ENCODE results near the gene PLD4.

PLD4 gene

DNA sequence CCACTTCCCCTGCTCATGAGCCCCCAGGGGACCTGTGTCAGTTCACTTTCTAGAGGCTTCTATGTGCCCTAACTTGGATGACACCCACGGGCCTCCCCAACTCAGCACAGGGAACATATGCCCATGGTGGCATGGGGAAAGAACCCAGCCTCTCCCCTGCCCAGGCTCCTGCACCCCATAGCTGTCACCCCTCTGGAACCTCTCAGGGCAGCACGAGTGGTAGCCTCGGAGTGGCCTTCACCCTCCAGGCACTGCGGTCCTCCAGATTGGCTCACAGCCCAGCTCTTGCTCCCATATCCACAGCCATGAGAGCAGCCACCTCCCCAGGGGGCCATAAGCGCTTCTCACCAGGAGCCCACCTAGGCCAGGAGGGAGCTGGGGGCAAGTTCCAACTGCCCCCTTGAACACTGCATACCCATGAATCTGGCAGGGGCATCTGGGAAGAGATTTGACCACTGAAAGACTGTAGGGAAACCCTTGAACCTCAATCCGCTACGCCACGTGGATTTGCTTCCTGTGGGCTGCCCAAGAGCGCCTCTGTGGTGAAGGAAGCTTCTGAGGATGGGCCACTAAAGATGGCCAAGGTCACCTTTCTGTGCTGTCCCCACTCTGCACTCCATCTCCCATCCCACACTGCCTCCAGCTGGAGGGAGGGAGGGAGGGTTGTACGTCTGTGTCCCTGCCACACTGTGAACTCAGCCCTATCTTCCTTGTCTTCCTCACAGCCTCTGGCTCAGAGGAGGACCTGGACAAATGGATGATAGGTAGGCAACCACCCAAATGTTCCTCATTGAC is 11.9 kb downstream of the PLD4 start:
- no peaks in the 10 kb centered on the region for H3K4me1 ChIP-seq (ENCODE audit: insufficient read depth, low read length, severe bottlenecking)
- peaks cover 9% of the 10 kb centered on the region; the same call in 1 of the 2 replicates for H3K27me3 ChIP-seq (ENCODE audit: insufficient read depth, low read length)
- H3K9ac ChIP-seq (ENCODE audit: low read length) = no peak overlapping the region
- no peaks in the 10 kb centered on the region for H3K79me2 ChIP-seq (ENCODE audit: insufficient read depth, low read length)
- no peak overlapping the region for H2AFZ ChIP-seq (ENCODE audit: low read length)
- H3K4me3 ChIP-seq (ENCODE audit: low read depth, low read length, poor library complexity, severe bottlenecking) = no peak overlapping the region
- H3K9me2 ChIP-seq (ENCODE audit: low read depth, low read length) = no peaks in the 10 kb centered on the region
- H3K36me3 ChIP-seq (ENCODE audit: insufficient read depth, low read length) = no peaks in the 10 kb centered on the region
- H3K9me3 ChIP-seq (ENCODE audit: low read length) = no peaks in the 10 kb centered on the region
- no peaks in the 10 kb centered on the region for H4K20me1 ChIP-seq (ENCODE audit: insufficient read depth, low read length)
- H3F3A ChIP-seq (ENCODE audit: insufficient read depth, low read length) = no peaks in the 10 kb centered on the region
- H3K27ac ChIP-seq (ENCODE audit: low read depth, low read length, poor library complexity, severe bottlenecking) = no peak overlapping the region
- H3K4me2 ChIP-seq (ENCODE audit: low read length) = no peak overlapping the region
- TF ChIP-seq, protein P1, sequence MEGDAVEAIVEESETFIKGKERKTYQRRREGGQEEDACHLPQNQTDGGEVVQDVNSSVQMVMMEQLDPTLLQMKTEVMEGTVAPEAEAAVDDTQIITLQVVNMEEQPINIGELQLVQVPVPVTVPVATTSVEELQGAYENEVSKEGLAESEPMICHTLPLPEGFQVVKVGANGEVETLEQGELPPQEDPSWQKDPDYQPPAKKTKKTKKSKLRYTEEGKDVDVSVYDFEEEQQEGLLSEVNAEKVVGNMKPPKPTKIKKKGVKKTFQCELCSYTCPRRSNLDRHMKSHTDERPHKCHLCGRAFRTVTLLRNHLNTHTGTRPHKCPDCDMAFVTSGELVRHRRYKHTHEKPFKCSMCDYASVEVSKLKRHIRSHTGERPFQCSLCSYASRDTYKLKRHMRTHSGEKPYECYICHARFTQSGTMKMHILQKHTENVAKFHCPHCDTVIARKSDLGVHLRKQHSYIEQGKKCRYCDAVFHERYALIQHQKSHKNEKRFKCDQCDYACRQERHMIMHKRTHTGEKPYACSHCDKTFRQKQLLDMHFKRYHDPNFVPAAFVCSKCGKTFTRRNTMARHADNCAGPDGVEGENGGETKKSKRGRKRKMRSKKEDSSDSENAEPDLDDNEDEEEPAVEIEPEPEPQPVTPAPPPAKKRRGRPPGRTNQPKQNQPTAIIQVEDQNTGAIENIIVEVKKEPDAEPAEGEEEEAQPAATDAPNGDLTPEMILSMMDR (IDR thresholded peaks at IDR 0.05; ENCODE audit: low read length) = no peak
- no peak for TF ChIP-seq EZH2 (IDR thresholded peaks at IDR 0.05; ENCODE audit: borderline replicate concordance, low read length)

DNA sequence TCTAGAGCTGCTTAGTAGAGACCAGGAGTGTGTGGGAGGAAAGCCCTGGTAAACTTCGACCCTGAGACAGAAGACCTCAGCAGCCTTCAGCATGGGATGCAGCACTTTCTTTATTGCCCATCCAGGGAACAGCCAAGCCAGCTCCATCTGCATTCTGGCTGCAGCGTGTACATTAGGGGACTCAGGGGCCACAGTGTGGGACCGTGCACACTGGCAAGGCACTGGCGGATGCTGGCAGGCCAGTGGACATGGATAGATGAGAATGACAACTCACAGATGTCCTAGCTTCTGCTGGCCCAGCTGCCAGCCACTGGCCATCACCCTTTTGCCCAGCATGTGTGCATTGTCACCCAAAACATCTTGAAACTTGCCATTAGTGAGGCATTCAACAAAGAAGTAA is 12.5 kb downstream of the PLD4 start:
- Histone ChIP-seq H3K27me3 (ENCODE audit: insufficient read depth, low read length) (peaks cover 9% of the 10 kb centered on the region; the same call in 1 of the 2 replicates), H3K36me3 (ENCODE audit: insufficient read depth, low read length) (no peaks in the 10 kb centered on the region), H2AFZ (ENCODE audit: low read length) (no peak overlapping the region), H3K79me2 (ENCODE audit: insufficient read depth, low read length) (no peaks in the 10 kb centered on the region), H3K9me2 (ENCODE audit: low read depth, low read length) (no peaks in the 10 kb centered on the region), H3K4me2 (ENCODE audit: low read length) (no peak overlapping the region), H3K4me3 (ENCODE audit: low read depth, low read length, poor library complexity, severe bottlenecking) (no peak overlapping the region), H3F3A (ENCODE audit: insufficient read depth, low read length) (no peaks in the 10 kb centered on the region), H3K9me3 (ENCODE audit: low read length) (no peaks in the 10 kb centered on the region), H3K9ac (ENCODE audit: low read length) (no peak overlapping the region), H3K4me1 (ENCODE audit: insufficient read depth, low read length, severe bottlenecking) (no peaks in the 10 kb centered on the region), H4K20me1 (ENCODE audit: insufficient read depth, low read length) (no peaks in the 10 kb centered on the region), H3K27ac (ENCODE audit: low read depth, low read length, poor library complexity, severe bottlenecking) (no peak overlapping the region)
- TF ChIP-seq EZH2 (IDR thresholded peaks at IDR 0.05; ENCODE audit: borderline replicate concordance, low read length) = no peak
- TF ChIP-seq, protein P1 (IDR thresholded peaks at IDR 0.05; ENCODE audit: low read length) = no peak

DNA sequence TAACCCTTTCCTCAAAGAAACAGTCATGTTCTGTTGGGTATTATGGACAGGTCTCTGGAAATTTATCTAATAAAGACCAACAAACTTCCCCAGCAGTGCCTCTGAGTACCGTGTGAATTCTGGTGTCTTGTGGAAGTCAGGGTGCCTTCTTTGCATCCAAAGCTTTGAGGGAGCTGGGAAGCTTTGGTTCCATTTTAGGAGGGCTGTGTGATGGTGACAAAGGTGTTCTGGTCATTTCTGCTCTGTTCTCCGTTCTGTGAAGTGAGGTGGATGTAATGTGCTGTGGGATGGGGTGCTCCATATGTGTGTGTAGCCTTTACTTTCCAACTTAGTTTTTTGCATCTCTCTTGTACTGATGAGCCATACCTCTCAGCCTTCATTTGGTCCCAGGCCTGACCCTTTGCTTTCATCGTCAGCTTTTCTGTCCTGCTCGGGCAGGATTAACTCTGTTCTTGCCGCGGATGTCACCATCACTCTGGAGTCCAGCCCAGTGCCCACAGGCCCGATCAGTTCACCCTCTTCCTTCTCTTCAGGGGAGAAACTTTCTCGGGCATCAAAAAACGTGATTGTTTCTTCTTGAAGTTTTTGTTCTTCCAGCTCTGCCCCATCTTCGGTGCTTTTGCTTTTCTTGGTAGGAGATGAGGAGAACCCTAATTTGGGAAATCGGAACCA is 13.2 kb downstream of the PLD4 start:
- no peak overlapping the region for H3K27ac ChIP-seq (ENCODE audit: low read depth, low read length, poor library complexity, severe bottlenecking)
- no peaks in the 10 kb centered on the region for H4K20me1 ChIP-seq (ENCODE audit: insufficient read depth, low read length)
- no peak overlapping the region for H3K9ac ChIP-seq (ENCODE audit: low read length)
- H3K4me2 ChIP-seq (ENCODE audit: low read length) = no peak overlapping the region
- H3K9me2 ChIP-seq (ENCODE audit: low read depth, low read length) = no peaks in the 10 kb centered on the region
- H3K36me3 ChIP-seq (ENCODE audit: insufficient read depth, low read length) = no peaks in the 10 kb centered on the region
- H3K4me3 ChIP-seq (ENCODE audit: low read depth, low read length, poor library complexity, severe bottlenecking) = no peak overlapping the region
- H3K4me1 ChIP-seq (ENCODE audit: insufficient read depth, low read length, severe bottlenecking) = no peaks in the 10 kb centered on the region
- TF ChIP-seq, protein P1 (IDR thresholded peaks at IDR 0.05; ENCODE audit: low read length) = no peak
- TF ChIP-seq EZH2 (IDR thresholded peaks at IDR 0.05; ENCODE audit: borderline replicate concordance, low read length) = no peak
- H3K9me3 ChIP-seq (ENCODE audit: low read length) = no peaks in the 10 kb centered on the region
- H2AFZ ChIP-seq (ENCODE audit: low read length) = no peak overlapping the region
- H3K79me2 ChIP-seq (ENCODE audit: insufficient read depth, low read length) = no peaks in the 10 kb centered on the region
- H3F3A ChIP-seq (ENCODE audit: insufficient read depth, low read length) = no peaks in the 10 kb centered on the region
- H3K27me3 ChIP-seq (ENCODE audit: insufficient read depth, low read length) = peaks cover 9% of the 10 kb centered on the region; the same call in 1 of the 2 replicates

Data from OCI-LY1 (cell line).